Fibroblast of lung (primary cell): ENCODE data around the gene GRK5. TPM values are rescaled to one million over a fixed set of nuclear protein-coding genes. Genes with fewer than 3 reads are reported as not detected.
A peak's percentile ranks its signal among the peaks of the same experiment; 100 is the strongest.

Source experiments
- DNase-seq, 2 donors: peaks; one replicate each; pipeline versions ENCODE4 v3.0.0 to v3.0.0-alpha.2; 2010; ENCODE audit warnings: low read depth in 2 of 2
- H2AFZ ChIP-seq: 2 replicates; pipeline ENCODE4 v1.5.1; 2012; ENCODE audit warnings: low read length, control low read depth, inconsistent platforms
- H3K27ac ChIP-seq: 2 replicates; pipeline ENCODE4 v1.5.1; 2011; ENCODE audit warnings: low read length, control low read depth; ENCODE audit not compliant: insufficient read depth
- H3K27me3 ChIP-seq: 2 replicates; pipeline ENCODE4 v1.5.1; 2011; ENCODE audit warnings: mild to moderate bottlenecking, low read length; ENCODE audit not compliant: control insufficient read depth, insufficient read depth
- H3K36me3 ChIP-seq: 2 replicates; pipeline ENCODE4 v1.5.1; 2011; ENCODE audit warnings: low read length; ENCODE audit not compliant: control insufficient read depth, insufficient read depth
- H3K4me1 ChIP-seq: 2 replicates; pipeline ENCODE4 v1.5.1; 2011; ENCODE audit warnings: low read length; ENCODE audit not compliant: control insufficient read depth, insufficient read depth; ENCODE audit errors: extremely low read depth
- H3K4me2 ChIP-seq: 2 replicates; pipeline ENCODE4 v1.5.1; 2011; ENCODE audit warnings: low read length, control low read depth; ENCODE audit not compliant: insufficient read depth; ENCODE audit errors: extremely low read depth
- H3K4me3 ChIP-seq, 4 experiments: fragments of 200-600 bp in 1 of 4; sonication (generic) in 1 of 4; replicated peaks in 1 of 4; 2 replicates each; pipeline ENCODE4 v1.5.1; 2011 to 2016; ENCODE audit warnings: low read length in 4 of 4, low read depth in 3 of 4, mild to moderate bottlenecking in 3 of 4, control low read depth in 2 of 4, inconsistent platforms in 1 of 4, mixed read lengths in 1 of 4; ENCODE audit not compliant: insufficient read depth in 1 of 4; ENCODE audit errors: control extremely low read depth in 1 of 4
- H3K79me2 ChIP-seq: 2 replicates; pipeline ENCODE4 v1.5.1; 2012; ENCODE audit warnings: mild to moderate bottlenecking, low read length, inconsistent platforms; ENCODE audit not compliant: control insufficient read depth, insufficient read depth
- H3K9ac ChIP-seq: 2 replicates; pipeline ENCODE4 v1.5.1; 2011; ENCODE audit warnings: mild to moderate bottlenecking, low read length, control low read depth; ENCODE audit not compliant: insufficient read depth
- H3K9me3 ChIP-seq: 2 replicates; pipeline ENCODE4 v1.5.1; 2012; ENCODE audit warnings: low read depth, low read length; ENCODE audit not compliant: control insufficient read depth, insufficient read depth
- H4K20me1 ChIP-seq: 2 replicates; pipeline ENCODE4 v1.5.1; 2011; ENCODE audit warnings: low read length; ENCODE audit not compliant: control insufficient read depth, insufficient read depth; ENCODE audit errors: extremely low read depth
- EZH2 ChIP-seq: IDR thresholded peaks from 2 replicates; pipeline ENCODE4 v1.5.1; 2012; ENCODE audit warnings: low read length, control low read depth, mild to moderate bottlenecking; ENCODE audit errors: missing control alignments
- polyA plus RNA-seq, 2 donors: library from polyadenylated mRNA; depleted of rRNA in 1 of 2; stranded (reverse) in 1 of 2; unstranded in 1 of 2; fragments of >200 nt; gene quantifications; 2 replicates each; pipeline ENCODE4 v1.2.1, GENCODE V29; 2011 to 2012; ENCODE audit warnings: missing spikeins in 1 of 2
- total RNA-seq: library from RNA; depleted of rRNA; stranded (reverse); fragments of >200 nt; gene quantifications from 2 replicates; pipeline ENCODE4 v1.2.1, GENCODE V29; 2014
- TF ChIP-seq, protein P1 (sequence below), 2 donors: IDR thresholded peaks in 1 of 2; conservative IDR thresholded peaks in 1 of 2; 1 replicate in 1 of 2; 2 replicates in 1 of 2; pipeline ENCODE4 v1.5.1; 2011 to 2012; ENCODE audit warnings: low read length in 2 of 2, control low read depth in 1 of 2, inconsistent platforms in 1 of 2, low read depth in 1 of 2, mild to moderate bottlenecking in 1 of 2

Gene GRK5
- total and polyA plus RNA-seq, 2 donors (not counting 1 experiment from before 2014, with no cell fraction given): 24.1 to 90.3 TPM

GRCh38 chr10:119449760-119450461 lies 242.5 kb downstream of the GRK5 start:
- H3K27ac ChIP-seq: peak overlapping the region; percentile 62
- H3K79me2 ChIP-seq: no peaks in the 10 kb centered on the region
- no peak overlapping the region for H2AFZ ChIP-seq
- peak; percentile 52 to 91 for DNase-seq
- H3K27me3 ChIP-seq: no peaks in the 10 kb centered on the region
- H3K36me3 ChIP-seq: peaks cover 34% of the 10 kb centered on the region
- H3K4me1 ChIP-seq: peaks cover 13% of the 10 kb centered on the region
- no peaks in the 10 kb centered on the region for H3K9me3 ChIP-seq
- peak overlapping the region; percentile 48 for H3K9ac ChIP-seq
- peak overlapping the region; percentile 29 for H3K4me2 ChIP-seq
- TF ChIP-seq, protein P1, sequence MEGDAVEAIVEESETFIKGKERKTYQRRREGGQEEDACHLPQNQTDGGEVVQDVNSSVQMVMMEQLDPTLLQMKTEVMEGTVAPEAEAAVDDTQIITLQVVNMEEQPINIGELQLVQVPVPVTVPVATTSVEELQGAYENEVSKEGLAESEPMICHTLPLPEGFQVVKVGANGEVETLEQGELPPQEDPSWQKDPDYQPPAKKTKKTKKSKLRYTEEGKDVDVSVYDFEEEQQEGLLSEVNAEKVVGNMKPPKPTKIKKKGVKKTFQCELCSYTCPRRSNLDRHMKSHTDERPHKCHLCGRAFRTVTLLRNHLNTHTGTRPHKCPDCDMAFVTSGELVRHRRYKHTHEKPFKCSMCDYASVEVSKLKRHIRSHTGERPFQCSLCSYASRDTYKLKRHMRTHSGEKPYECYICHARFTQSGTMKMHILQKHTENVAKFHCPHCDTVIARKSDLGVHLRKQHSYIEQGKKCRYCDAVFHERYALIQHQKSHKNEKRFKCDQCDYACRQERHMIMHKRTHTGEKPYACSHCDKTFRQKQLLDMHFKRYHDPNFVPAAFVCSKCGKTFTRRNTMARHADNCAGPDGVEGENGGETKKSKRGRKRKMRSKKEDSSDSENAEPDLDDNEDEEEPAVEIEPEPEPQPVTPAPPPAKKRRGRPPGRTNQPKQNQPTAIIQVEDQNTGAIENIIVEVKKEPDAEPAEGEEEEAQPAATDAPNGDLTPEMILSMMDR (conservative IDR thresholded peaks at IDR 0.05 in 1 of 2, IDR thresholded peaks at IDR 0.05 in 1 of 2; ENCODE audit: low read depth in 1 of 2, low read length in 2 of 2): no peak
- no peak for TF ChIP-seq EZH2
- H4K20me1 ChIP-seq: no peaks in the 10 kb centered on the region
- no peak overlapping the region for H3K4me3 ChIP-seq

- DNase-seq: peak in 1 of 2 donors; percentile 27
- TF ChIP-seq EZH2: no peak
- TF ChIP-seq, protein P1 (conservative IDR thresholded peaks at IDR 0.05 in 1 of 2, IDR thresholded peaks at IDR 0.05 in 1 of 2; ENCODE audit: low read depth in 1 of 2, low read length in 2 of 2): no peak
- Histone ChIP-seq H3K4me3 (no peak overlapping the region), H3K9me3 (no peaks in the 10 kb centered on the region), H3K27ac (peak overlapping the region; percentile 62), H3K79me2 (no peaks in the 10 kb centered on the region), H3K27me3 (no peaks in the 10 kb centered on the region), H4K20me1 (no peaks in the 10 kb centered on the region), H3K4me2 (no peak overlapping the region), H3K36me3 (peaks cover 35% of the 10 kb centered on the region), H2AFZ (no peak overlapping the region), H3K9ac (no peak overlapping the region), H3K4me1 (peaks cover 10% of the 10 kb centered on the region)
Observed at GRCh38 chr10:119450606-119451299, 243.4 kb downstream of the GRK5 start.

DNA sequence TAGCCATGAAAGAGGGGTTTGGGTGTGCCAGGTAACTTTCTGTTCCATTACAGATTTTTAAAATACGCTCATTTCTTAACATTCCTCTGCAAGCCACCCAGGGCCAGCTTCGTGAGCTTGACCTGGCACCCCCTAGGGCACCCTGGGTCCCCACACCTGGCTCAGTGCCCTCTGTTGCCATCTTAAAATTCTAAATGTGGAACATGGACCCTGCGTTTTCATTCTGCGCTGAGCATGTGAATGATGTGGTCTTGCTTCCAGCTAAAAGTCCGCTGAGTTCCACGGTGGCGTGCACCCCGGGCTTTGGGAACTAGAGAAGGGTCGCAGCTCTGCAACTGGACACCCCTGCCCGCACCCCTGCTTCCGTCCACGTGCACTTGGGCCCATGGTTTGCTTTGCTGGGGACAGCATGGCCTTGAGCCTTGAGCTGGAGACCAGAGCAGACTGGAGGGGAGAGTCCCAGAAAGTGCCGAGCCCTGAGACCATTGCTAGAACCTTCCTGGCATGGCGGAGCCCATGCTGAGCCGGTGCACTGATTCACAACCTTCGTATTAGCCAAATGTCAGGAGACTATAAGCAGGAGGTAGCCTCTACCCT lies 244.0 kb downstream of the GRK5 start:
- Histone ChIP-seq H3K27ac (peak overlapping the region; percentile 9), H3K36me3 (peaks cover 35% of the 10 kb centered on the region), H4K20me1 (no peaks in the 10 kb centered on the region), H3K4me1 (peaks cover 10% of the 10 kb centered on the region), H3K27me3 (no peaks in the 10 kb centered on the region), H3K9me3 (no peaks in the 10 kb centered on the region), H3K79me2 (no peaks in the 10 kb centered on the region), H3K4me3 (no peak overlapping the region), H3K9ac (no peak overlapping the region), H2AFZ (no peak overlapping the region), H3K4me2 (no peak overlapping the region)
- TF ChIP-seq EZH2: no peak
- TF ChIP-seq, protein P1 (conservative IDR thresholded peaks at IDR 0.05 in 1 of 2, IDR thresholded peaks at IDR 0.05 in 1 of 2; ENCODE audit: low read depth in 1 of 2, low read length in 2 of 2): no peak
- DNase-seq: no peak
